HepG2 (cell line): Measurements from ENCODE around the gene CCDC183. TPM values are rescaled to one million over a fixed set of nuclear protein-coding genes. Genes with fewer than 3 reads are reported as not detected.

Experiments
- AKAP8 ChIP-seq: sonication (generic); formaldehyde crosslinking; IDR thresholded peaks from 2 replicates; pipeline ENCODE4 v1.5.1; 2020; ENCODE audit warnings: mild to moderate bottlenecking, missing genetic modification reagents
- KLF13 ChIP-seq: sonication (generic); formaldehyde crosslinking; IDR thresholded peaks from 2 replicates; pipeline ENCODE4 v1.4.0; 2020; ENCODE audit warnings: mild to moderate bottlenecking, missing genetic modification reagents
- KLF16 ChIP-seq, 2 experiments: sonication (generic) in 1 of 2; formaldehyde crosslinking in 1 of 2; IDR thresholded peaks; 2 replicates each; pipeline versions ENCODE4 v1.6.1 to v1.8.0; 2016 to 2023; ENCODE audit warnings: missing genetic modification reagents in 2 of 2, missing compliant biosample characterization in 1 of 2
- MAFF ChIP-seq: IDR thresholded peaks from 2 replicates; pipeline ENCODE4 v1.6.1; 2011; ENCODE audit warnings: low read depth, low read length, improper control_type of control experiment
- MTA3 ChIP-seq: sonication (generic); formaldehyde crosslinking; IDR thresholded peaks from 2 replicates; pipeline ENCODE4 v1.4.0; 2020; ENCODE audit warnings: missing genetic modification reagents
- MTF2 ChIP-seq: sonication (generic); formaldehyde crosslinking; IDR thresholded peaks from 2 replicates; pipeline ENCODE4 v1.5.0; 2020; ENCODE audit warnings: missing genetic modification reagents, borderline replicate concordance
- NCOR1 ChIP-seq: fragments of 200-600 bp; sonication (generic); IDR thresholded peaks from 2 replicates; pipeline ENCODE4 v1.7.0; 2017; ENCODE audit warnings: antibody characterized with exemption, low read length, borderline replicate concordance
- NFKB2 ChIP-seq: sonication (generic); formaldehyde crosslinking; IDR thresholded peaks from 2 replicates; pipeline ENCODE4 v1.4.0; 2020; ENCODE audit warnings: missing genetic modification reagents, borderline replicate concordance
- RAD51 ChIP-seq: fragments of 450-650 bp; IDR thresholded peaks from 2 replicates; pipeline ENCODE4 v1.6.1; 2016; ENCODE audit warnings: borderline replicate concordance
- RBM22 ChIP-seq: fragments of 200-400 bp; formaldehyde crosslinking; optimal IDR thresholded peaks from 2 replicates; pipeline ENCODE3; 2017; ENCODE audit warnings: mild to moderate bottlenecking, low read length, moderate library complexity
- TBP ChIP-seq: sonication (generic); formaldehyde crosslinking; IDR thresholded peaks from 2 replicates; pipeline ENCODE4 v1.5.0; 2020; ENCODE audit warnings: missing genetic modification reagents
- WIZ ChIP-seq: sonication (generic); formaldehyde crosslinking; IDR thresholded peaks from 2 replicates; pipeline ENCODE4 v1.5.1; 2020; ENCODE audit warnings: mild to moderate bottlenecking, missing genetic modification reagents
- ZFYVE20 ChIP-seq: sonication (generic); formaldehyde crosslinking; IDR thresholded peaks from 2 replicates; pipeline ENCODE4 v1.8.0; 2023; ENCODE audit warnings: low read depth, mild to moderate bottlenecking, moderate library complexity, missing genetic modification reagents, borderline replicate concordance
- ZMYM4 ChIP-seq: sonication (generic); formaldehyde crosslinking; IDR thresholded peaks from 2 replicates; pipeline ENCODE4 v1.8.1; 2023; ENCODE audit warnings: mild to moderate bottlenecking, missing genetic modification reagents
- ZNF282 ChIP-seq: fragments of 450-650 bp; IDR thresholded peaks from 2 replicates; pipeline ENCODE4 v1.6.1; 2018; ENCODE audit not compliant: partially characterized antibody
- ZNF33B ChIP-seq: sonication (generic); formaldehyde crosslinking; IDR thresholded peaks from 2 replicates; pipeline ENCODE4 v1.5.1; 2020; ENCODE audit warnings: mild to moderate bottlenecking, missing genetic modification reagents
- ZNF430 ChIP-seq: sonication (generic); formaldehyde crosslinking; IDR thresholded peaks from 2 replicates; pipeline ENCODE4 v1.9.0; 2021; ENCODE audit warnings: mild to moderate bottlenecking, missing genetic modification reagents
- ZNF546 ChIP-seq: sonication (generic); formaldehyde crosslinking; conservative IDR thresholded peaks from 2 replicates; pipeline ENCODE4 v1.8.1; 2023; ENCODE audit warnings: mild to moderate bottlenecking, missing genetic modification reagents
- ZNF552 ChIP-seq: sonication (generic); formaldehyde crosslinking; IDR thresholded peaks from 2 replicates; pipeline ENCODE4 v1.9.0; 2022; ENCODE audit warnings: missing genetic modification reagents, mild to moderate bottlenecking, borderline replicate concordance
- ZNF639 ChIP-seq: conservative IDR thresholded peaks from 2 replicates; pipeline ENCODE4 v1.6.1; 2018; ENCODE audit warnings: missing genetic modification reagents
- ZNF766 ChIP-seq: sonication (generic); formaldehyde crosslinking; IDR thresholded peaks from 2 replicates; pipeline ENCODE4 v1.5.0; 2020; ENCODE audit warnings: missing genetic modification reagents, borderline replicate concordance
- ZNF776 ChIP-seq: sonication (generic); formaldehyde crosslinking; IDR thresholded peaks from 2 replicates; pipeline ENCODE4 v1.4.0; 2020; ENCODE audit warnings: mild to moderate bottlenecking, missing genetic modification reagents
- polyA plus RNA-seq, 8 experiments: library from polyadenylated mRNA; depleted of rRNA in 3 of 8; stranded (reverse) in 7 of 8; unstranded in 1 of 8; fragments of >200 nt; fragmentation: Illumina TruSeq in 4 of 8; extraction: Trizol in 4 of 8; gene quantifications; 2 replicates each; pipeline versions ENCODE4 v1.2.1 to v1.2.3, GENCODE V29; 2011 to 2016; ENCODE audit warnings: low read depth in 4 of 8, missing spikeins in 1 of 8, mixed read lengths in 1 of 8; ENCODE audit not compliant: insufficient read depth in 1 of 8
- total RNA-seq, 5 experiments: library from RNA; depleted of rRNA; stranded (reverse); fragments of >200 nt; fragmentation: Illumina TruSeq; extraction: Trizol; gene quantifications; 2 replicates each; pipeline ENCODE4 v1.2.3, GENCODE V29; 2016; ENCODE audit warnings: low read depth in 1 of 5
- TF ChIP-seq, protein P1 (sequence below): sonication (generic); formaldehyde crosslinking; IDR thresholded peaks from 2 replicates; pipeline ENCODE4 v1.8.0; 2023; ENCODE audit warnings: mild to moderate bottlenecking, missing genetic modification reagents

Gene CCDC183
- total and polyA plus RNA-seq, 2 of the 13 experiments (the other 11 are each of a cell fraction or from before 2014, with no cell fraction given) = 5.0 to 66.4 TPM

DNA sequence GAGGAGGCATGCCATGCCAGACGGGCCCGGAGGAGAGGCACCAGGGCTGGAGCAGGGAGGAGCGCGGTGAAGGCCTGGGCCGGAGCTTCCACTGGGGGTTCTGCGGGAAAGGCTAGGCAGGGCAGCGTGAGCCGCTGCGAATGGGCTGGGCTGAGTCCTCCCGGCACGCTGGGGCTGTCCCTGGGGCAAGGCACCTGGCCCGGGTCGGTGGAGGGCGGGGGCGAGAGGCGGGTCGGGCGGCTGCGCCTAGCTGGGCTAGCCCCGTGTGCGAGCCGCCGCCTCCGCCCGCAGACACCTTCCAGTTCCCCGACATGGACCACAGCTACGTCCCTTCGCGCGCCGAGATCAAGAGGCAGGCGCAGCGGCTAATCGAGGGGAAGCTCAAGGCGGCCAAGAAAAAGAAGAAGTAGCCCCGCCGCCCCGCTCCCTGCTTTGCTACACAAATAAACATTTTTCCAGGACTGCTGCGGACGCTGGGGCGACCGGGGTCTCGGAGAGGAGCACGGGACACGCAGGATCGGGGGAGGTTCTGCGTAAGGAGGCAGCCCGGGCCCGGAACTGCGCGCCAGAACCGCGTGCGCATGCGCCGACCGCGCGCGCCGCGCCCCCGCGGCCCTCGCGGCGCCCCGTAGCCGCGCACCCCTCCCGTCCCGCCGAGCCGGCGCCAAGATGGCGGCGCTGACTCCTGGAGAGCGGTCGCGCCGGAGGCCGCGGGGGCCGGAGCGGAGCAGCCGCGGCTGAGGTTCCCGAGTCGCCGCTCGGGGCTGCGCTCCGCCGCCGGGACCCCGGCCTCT, 11.3 kb downstream of the CCDC183 start, which contains the start of gene RABL6 (continued):
- TF ChIP-seq KLF16 (CRISPR knock-in tag; IDR thresholded peaks at IDR 0.05) = peak in 1 of 2 experiments; percentile 60; a peak in 1 of 4 replicates
- TF ChIP-seq MTF2 (CRISPR knock-in tag) = no peak
- TF ChIP-seq RBM22 = no peak
- no peak for TF ChIP-seq ZNF546 (CRISPR knock-in tag)
- TF ChIP-seq RAD51 = no peak
- no peak for TF ChIP-seq NCOR1
- 0 out of 2 replicates have a peak, but pooled peaks have one; percentile 40 for TF ChIP-seq KLF13 (CRISPR knock-in tag)
- TF ChIP-seq ZNF766 (CRISPR knock-in tag) = peak; percentile 38; the same call in 1 of the 2 replicates
- no peak for TF ChIP-seq TBP (CRISPR knock-in tag)
- no peak for TF ChIP-seq ZFYVE20
- TF ChIP-seq AKAP8 (CRISPR knock-in tag) = peak; percentile 83
- peak; percentile 46; the same call in 1 of the 2 replicates for TF ChIP-seq ZNF430 (CRISPR knock-in tag)
- TF ChIP-seq ZNF33B (CRISPR knock-in tag) = 0 out of 2 replicates have a peak, but pooled peaks have one; percentile 57
- TF ChIP-seq ZMYM4 (CRISPR knock-in tag) = no peak
- TF ChIP-seq ZNF776 (CRISPR knock-in tag) = 0 out of 2 replicates have a peak, but pooled peaks have one; percentile 22
- TF ChIP-seq ZNF282 = no peak
- TF ChIP-seq ZNF639 = peak; percentile 50; the same call in 1 of the 2 replicates
- 0 out of 2 replicates have a peak, but pooled peaks have one; percentile 23 for TF ChIP-seq ZNF552
- TF ChIP-seq MAFF = no peak
- TF ChIP-seq, protein P1, sequence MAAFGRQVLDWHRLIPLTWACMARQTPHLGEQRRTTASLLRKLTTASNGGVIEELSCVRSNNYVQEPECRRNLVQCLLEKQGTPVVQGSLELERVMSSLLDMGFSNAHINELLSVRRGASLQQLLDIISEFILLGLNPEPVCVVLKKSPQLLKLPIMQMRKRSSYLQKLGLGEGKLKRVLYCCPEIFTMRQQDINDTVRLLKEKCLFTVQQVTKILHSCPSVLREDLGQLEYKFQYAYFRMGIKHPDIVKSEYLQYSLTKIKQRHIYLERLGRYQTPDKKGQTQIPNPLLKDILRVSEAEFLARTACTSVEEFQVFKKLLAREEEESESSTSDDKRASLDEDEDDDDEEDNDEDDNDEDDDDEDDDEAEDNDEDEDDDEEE (CRISPR knock-in tag) = peak; percentile 30; the same call in 1 of the 2 replicates
- no peak for TF ChIP-seq MTA3 (CRISPR knock-in tag)
- 0 out of 2 replicates have a peak, but pooled peaks have one; percentile 22 for TF ChIP-seq WIZ (CRISPR knock-in tag)
- peak; percentile 40; the same call in 1 of the 2 replicates for TF ChIP-seq NFKB2 (CRISPR knock-in tag)
